GM21529 (cell line): ENCODE data around the gene GOT1.

Source experiments
- ATAC-seq: cut with Tn5 transposase; IDR thresholded peaks from one replicate; pipeline ENCODE4 v1.9.1; 2021; ENCODE audit not compliant: unreplicated experiment

Gene GOT1

DNA sequence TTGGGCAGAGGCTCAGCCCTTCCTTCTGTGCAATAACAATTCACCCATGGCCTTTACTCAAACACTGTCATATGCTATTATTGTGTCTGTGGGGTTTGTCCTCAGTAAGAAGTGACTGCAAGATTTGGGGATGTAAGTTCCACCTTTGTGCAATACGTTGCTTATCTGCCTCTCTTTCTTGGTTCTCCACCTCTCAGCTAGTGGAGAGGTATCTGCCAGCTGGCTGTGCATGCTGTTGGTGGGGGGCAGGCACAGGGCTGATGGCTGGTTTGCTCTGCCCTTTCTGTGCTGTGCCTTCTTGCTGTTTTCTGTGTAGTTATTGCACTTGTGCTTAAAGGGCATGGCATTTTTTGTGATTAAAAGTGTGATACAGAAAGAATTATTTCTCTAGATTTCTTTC lies 65.1 kb downstream of the GOT1 start:
- ATAC-seq = no peak

- no peak for ATAC-seq
Observed at GRCh38 chr10:99364125-99364524, 66.3 kb downstream of the GOT1 start.

DNA sequence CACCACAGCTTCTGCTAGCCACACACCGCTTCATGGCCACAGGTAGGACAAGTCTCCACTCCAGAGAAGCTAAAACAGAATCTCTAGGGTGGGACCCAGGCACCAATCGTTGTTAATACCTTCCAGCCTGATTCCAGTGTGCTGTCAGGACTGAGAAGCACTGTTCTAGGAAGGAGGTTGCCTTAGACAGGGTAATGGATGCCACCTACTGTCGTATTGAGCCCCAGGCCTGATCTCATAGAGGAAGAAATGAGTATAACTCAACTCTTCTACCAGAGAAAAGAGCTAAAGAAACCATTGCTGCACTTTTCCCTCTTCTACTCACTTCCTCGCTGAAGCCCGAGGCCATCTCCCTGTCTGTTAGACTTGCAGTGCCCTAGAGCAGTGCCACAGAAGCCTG lies 69.5 kb downstream of the GOT1 start:
- ATAC-seq = no peak

- ATAC-seq = no peak
Observed at GRCh38 chr10:99358101-99358500, 72.3 kb downstream of the GOT1 start.

DNA sequence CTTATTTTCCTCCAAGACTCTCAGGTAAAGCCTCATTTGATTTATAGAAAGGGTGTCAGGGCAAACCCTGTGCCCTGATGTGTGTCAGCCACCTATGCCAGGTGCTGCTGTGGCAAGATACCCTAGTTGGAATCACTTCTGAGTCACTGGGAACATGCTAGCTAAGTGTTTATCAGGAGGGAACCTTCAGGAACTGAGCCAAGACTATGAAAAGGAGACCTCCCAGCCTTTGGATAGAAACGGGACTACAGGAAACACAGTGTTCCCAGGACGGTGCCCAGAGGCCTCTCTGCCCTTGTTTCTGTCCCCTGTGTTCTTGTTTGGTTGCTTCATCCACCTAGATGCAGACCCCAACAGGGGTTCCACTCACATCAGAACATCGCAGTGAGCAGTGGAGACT lies 72.7 kb downstream of the GOT1 start:
- ATAC-seq = no peak

DNA sequence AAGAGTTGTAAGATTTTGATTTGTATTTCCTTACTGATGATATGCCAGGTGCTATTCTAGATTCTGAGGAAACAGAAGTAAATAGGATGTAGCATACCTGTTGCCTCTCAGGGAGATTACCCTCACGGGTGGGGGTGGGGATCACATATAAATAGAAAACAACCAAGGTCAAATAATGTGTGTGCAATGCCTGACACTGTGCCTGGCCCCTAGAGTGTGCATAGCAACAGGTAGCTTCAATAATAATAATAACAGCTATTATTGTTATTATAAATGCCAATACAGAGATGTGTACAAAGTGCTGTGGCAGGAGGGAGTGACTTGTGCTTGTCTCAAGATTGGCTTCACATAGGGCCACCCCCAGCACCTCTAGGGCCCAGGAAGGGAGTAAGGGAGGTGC lies 77.2 kb downstream of the GOT1 start:
- ATAC-seq = no peak

GRCh38 chr10:99347672-99348071 lies 82.8 kb downstream of the GOT1 start:
- ATAC-seq = no peak
